Suprapubic skin (tissue), 4 donors: ENCODE measurements around the gene DNAAF9.

Experiments used
- CTCF ChIP-seq, 2 donors: fragments of 200-600 bp in 1 of 2; fragments of 450-650 bp in 1 of 2; sonication (generic) in 1 of 2; IDR thresholded peaks; one replicate each; pipeline ENCODE4 v1.5.1; 2016 to 2019; ENCODE audit warnings: antibody characterized with exemption in 2 of 2, mild to moderate bottlenecking in 1 of 2, moderate library complexity in 1 of 2
- POLR2A ChIP-seq, 2 donors: fragments of 450-650 bp; IDR thresholded peaks; one replicate each; pipeline ENCODE4 v1.6.1; 2017; ENCODE audit warnings: antibody characterized with exemption in 2 of 2, mild to moderate bottlenecking in 2 of 2, moderate library complexity in 2 of 2
- POLR2AphosphoS5 ChIP-seq, 3 donors: sonication (generic); formaldehyde crosslinking; IDR thresholded peaks; one replicate each; pipeline ENCODE4 v1.6.1; 2017; ENCODE audit warnings: antibody characterized with exemption in 3 of 3

GRCh38 chr20:3358676-3359340 lies 48.7 kb downstream of the DNAAF9 start:
- TF ChIP-seq CTCF (IDR thresholded peaks at IDR 0.05), result no peak
- TF ChIP-seq POLR2A (IDR thresholded peaks at IDR 0.05), result no peak
- no peak for TF ChIP-seq POLR2AphosphoS5 (IDR thresholded peaks at IDR 0.05)
